Measurements from ENCODE around the gene SPOCK1.

- TF ChIP-seq CTCF (IDR thresholded peaks at IDR 0.05 in 8 of 11, conservative IDR thresholded peaks at IDR 0.05 in 3 of 11) (no peak), POLR2A (IDR thresholded peaks at IDR 0.05) (no peak), POLR2AphosphoS5 (IDR thresholded peaks at IDR 0.05) (no peak)
These were observed 351.0 kb downstream of the SPOCK1 start for GRCh38 chr5:137148159-137148558.
